NT2/D1 (cell line): Measurements from ENCODE around the gene FLII.

Experiments used
- DNase-seq: peaks from one replicate; pipeline ENCODE4 v3.0.0-alpha.2; 2011; ENCODE audit warnings: low read depth, low spot score
- H3K27me3 ChIP-seq: 2 replicates; pipeline ENCODE4 v1.6.0; 2011; ENCODE audit warnings: mild to moderate bottlenecking; ENCODE audit not compliant: insufficient read length, insufficient read depth
- H3K36me3 ChIP-seq: 2 replicates; pipeline ENCODE4 v1.6.1; 2011; ENCODE audit warnings: mild to moderate bottlenecking, low read length, mixed read lengths; ENCODE audit not compliant: insufficient read depth, insufficient read length
- H3K4me1 ChIP-seq: 2 replicates; pipeline ENCODE4 v1.5.1; 2011; ENCODE audit not compliant: insufficient read depth, insufficient read length
- H3K4me3 ChIP-seq: 2 replicates; pipeline ENCODE4 v1.5.1; 2011; ENCODE audit warnings: low read depth; ENCODE audit not compliant: insufficient read length
- H3K9ac ChIP-seq: 2 replicates; pipeline ENCODE4 v1.6.0; 2011; ENCODE audit warnings: low read depth; ENCODE audit not compliant: insufficient read length
- H3K9me3 ChIP-seq: 2 replicates; pipeline ENCODE4 v1.5.1; 2011; ENCODE audit warnings: mild to moderate bottlenecking, low read length; ENCODE audit not compliant: insufficient read depth
- SUZ12 ChIP-seq: IDR thresholded peaks from 2 replicates; pipeline ENCODE4 v1.6.1; 2011; ENCODE audit not compliant: insufficient read length, insufficient read depth; ENCODE audit errors: extremely low read depth
- YY1 ChIP-seq: IDR thresholded peaks from 2 replicates; pipeline ENCODE4 v1.6.1; 2011; ENCODE audit not compliant: insufficient read length, insufficient read depth
- ZNF274 ChIP-seq: IDR thresholded peaks from 2 replicates; pipeline ENCODE4 v1.6.1; 2011; ENCODE audit warnings: mild to moderate bottlenecking, low read depth, low read length

FLII gene

DNA sequence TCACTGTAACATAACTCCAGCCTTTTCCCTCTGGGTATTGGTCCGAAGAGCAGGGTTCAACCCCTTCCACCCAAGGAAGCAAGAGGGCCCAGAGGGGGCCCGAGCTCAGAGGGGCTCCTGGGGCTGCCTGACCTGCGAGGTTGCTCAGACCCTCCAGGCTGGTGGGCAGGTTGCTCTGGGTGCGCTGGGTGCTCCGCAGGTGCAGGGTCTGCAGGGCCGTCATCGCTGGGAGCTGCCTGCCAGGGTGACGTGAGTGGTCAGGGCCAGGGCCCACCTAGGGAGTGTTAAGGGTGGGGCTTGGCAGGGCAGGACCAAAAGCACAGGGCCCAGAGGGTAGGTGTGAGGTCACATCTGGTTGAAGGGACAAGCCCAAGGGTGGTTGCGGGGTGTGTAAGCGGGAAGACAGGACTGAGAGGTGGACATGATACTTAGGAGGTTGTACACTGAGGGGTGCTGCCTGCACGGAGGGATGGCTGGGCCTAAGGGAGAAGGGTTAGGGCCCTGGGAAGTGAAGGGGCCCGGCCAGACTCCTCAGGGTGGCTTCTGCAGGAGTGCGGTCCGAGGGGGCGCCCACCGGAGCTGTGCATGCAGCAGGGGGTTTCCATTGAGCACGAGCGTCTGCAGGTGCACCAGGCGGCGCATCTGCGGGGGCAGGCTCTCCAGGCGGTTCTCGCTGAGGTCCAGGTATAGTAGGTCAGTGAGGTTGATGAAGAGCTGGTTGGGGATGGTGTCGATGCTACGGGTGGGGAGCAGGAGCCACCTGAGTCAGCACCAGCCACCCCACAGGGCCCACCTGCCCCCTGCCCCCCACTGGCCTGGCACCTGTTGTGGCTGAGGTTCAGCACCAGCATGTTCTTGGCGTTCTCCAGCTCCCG is 4.4 kb downstream of the FLII start:
- Histone ChIP-seq H3K36me3 (peaks cover 70% of the 10 kb centered on the region), H3K4me1 (no peaks in the 10 kb centered on the region), H3K27me3 (no peaks in the 10 kb centered on the region), H3K4me3 (no peak overlapping the region), H3K9ac (no peak overlapping the region), H3K9me3 (no peaks in the 10 kb centered on the region)
- TF ChIP-seq ZNF274 (no peak), YY1 (no peak), SUZ12 (no peak)
- no peak for DNase-seq

DNA sequence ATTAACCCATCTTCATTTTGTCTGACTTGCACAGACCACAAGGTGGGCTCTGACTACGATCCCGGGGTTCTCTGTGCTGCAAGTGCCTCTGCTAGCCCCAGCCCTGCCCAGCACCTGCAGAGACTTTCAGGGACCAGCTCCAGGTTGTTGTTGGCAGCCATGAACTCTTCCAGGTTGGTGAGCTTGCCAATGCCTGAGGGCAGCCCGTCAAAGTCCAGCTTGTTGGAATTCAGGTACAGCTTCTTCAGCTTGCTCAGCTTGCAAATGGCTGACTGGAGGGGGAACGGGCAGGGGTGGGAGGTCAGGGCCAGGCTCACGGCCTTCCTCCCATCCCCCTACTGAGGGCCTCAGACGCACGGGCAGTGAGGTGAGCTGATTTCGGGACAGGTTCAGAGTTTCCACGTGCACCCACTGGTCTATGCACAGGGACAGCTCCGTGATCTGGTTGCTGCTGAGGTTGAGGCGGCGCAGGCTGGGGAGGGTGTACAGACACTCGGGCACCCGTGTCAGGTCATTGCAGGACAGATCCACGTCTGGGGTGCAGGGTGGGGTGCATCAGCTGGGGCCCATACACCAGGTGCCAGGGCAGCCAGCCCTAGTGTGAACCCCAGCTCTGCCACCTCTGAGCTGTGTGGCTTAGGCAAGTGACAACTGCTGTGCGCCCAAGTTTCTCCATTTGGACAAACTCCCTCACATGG is 5.2 kb downstream of the FLII start:
- Histone ChIP-seq H3K36me3 (peaks cover 79% of the 10 kb centered on the region), H3K9ac (no peak overlapping the region), H3K4me3 (no peak overlapping the region), H3K4me1 (no peaks in the 10 kb centered on the region), H3K9me3 (no peaks in the 10 kb centered on the region), H3K27me3 (no peaks in the 10 kb centered on the region)
- TF ChIP-seq YY1, result no peak
- TF ChIP-seq ZNF274, result no peak
- TF ChIP-seq SUZ12, result no peak
- no peak for DNase-seq

DNA sequence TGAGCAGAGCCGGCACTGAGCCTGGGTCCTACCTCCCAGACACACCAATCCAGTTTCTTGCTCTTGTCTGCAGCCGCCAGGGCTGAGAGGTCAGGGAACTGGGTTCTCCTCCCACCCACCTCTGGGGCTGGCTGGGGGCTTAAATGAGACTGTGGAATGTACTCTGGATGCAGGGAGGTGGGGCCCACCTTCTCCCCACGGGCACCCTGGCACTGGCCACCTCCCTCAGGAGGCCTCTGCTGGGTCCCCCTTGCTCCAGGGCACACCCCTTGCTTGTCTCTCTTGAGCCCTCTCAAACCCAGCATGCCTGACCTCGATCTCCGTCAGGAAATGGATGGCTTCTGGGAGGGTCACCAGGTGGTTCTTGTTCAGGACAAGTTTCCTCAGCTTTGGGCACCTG is 6.4 kb downstream of the FLII start:
- Histone ChIP-seq H3K27me3 (no peaks in the 10 kb centered on the region), H3K9ac (no peak overlapping the region), H3K4me1 (no peaks in the 10 kb centered on the region), H3K9me3 (no peaks in the 10 kb centered on the region), H3K36me3 (peaks cover 90% of the 10 kb centered on the region), H3K4me3 (no peak overlapping the region)
- DNase-seq, result no peak
- TF ChIP-seq YY1 (no peak), ZNF274 (no peak), SUZ12 (no peak)

DNA sequence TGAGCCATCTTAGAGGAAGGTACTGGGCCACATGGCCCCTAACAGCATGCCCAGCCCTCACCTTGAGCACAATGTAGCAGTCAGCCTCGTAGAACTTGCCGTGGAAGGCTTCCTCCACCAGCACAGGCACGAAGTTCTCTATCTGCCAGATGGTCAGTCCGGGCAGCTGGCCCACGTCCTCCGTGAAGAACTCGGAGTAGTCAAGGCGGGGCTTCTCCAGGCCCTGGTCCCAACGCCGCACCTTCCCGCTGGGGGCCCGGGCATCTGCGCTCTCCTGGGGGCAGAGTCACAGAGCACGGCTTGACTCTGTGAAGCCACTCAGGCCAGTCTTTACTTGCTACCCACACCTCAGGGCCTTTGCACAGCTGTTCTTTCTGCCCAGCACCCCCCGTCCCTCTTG is 7.3 kb downstream of the FLII start:
- TF ChIP-seq YY1 (no peak), ZNF274 (no peak), SUZ12 (no peak)
- Histone ChIP-seq H3K4me3 (no peak overlapping the region), H3K36me3 (peaks cover 88% of the 10 kb centered on the region), H3K9ac (no peak overlapping the region), H3K4me1 (peaks cover 2% of the 10 kb centered on the region), H3K9me3 (no peaks in the 10 kb centered on the region), H3K27me3 (no peaks in the 10 kb centered on the region)
- no peak for DNase-seq

- TF ChIP-seq ZNF274, result no peak
- no peak for TF ChIP-seq YY1
- no peak for TF ChIP-seq SUZ12
- H3K9ac ChIP-seq, result no peak overlapping the region
- H3K4me3 ChIP-seq, result no peak overlapping the region
- H3K9me3 ChIP-seq, result no peaks in the 10 kb centered on the region
- H3K4me1 ChIP-seq, result peaks cover 2% of the 10 kb centered on the region
- no peak for DNase-seq
- H3K27me3 ChIP-seq, result no peaks in the 10 kb centered on the region
- H3K36me3 ChIP-seq, result peaks cover 88% of the 10 kb centered on the region
Observed at GRCh38 chr17:18250708-18251107, 7.8 kb downstream of the FLII start.

DNA sequence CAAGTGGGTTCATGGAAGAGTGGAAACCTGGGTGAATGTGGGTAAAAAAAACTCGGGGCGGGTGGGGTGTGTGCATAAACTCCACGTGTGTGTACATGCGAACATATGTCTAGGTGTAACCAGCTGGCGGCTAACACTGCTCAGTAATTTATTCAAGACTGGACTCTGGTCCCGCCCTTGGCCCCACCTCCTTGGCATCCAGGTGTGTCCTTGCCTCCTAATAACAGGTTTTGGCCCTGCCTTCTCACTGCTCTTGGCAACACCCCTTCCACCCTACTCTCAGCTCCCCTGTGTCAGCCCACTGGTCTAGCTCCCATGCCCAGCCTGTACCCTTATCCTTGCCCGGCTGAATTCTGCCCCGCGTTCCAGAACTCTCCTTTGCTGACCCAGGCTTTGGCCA is 8.3 kb downstream of the FLII start:
- no peak overlapping the region for H3K9ac ChIP-seq
- no peaks in the 10 kb centered on the region for H3K27me3 ChIP-seq
- no peak for DNase-seq
- H3K4me3 ChIP-seq, result no peak overlapping the region
- no peak for TF ChIP-seq ZNF274
- TF ChIP-seq SUZ12, result no peak
- no peak for TF ChIP-seq YY1
- no peaks in the 10 kb centered on the region for H3K9me3 ChIP-seq
- H3K4me1 ChIP-seq, result peaks cover 2% of the 10 kb centered on the region
- peaks cover 88% of the 10 kb centered on the region for H3K36me3 ChIP-seq

GRCh38 chr17:18248811-18249210 is 9.7 kb downstream of the FLII start:
- Histone ChIP-seq H3K9me3 (no peaks in the 10 kb centered on the region), H3K4me1 (peaks cover 2% of the 10 kb centered on the region), H3K4me3 (no peak overlapping the region), H3K27me3 (no peaks in the 10 kb centered on the region), H3K9ac (no peak overlapping the region), H3K36me3 (peaks cover 82% of the 10 kb centered on the region)
- no peak for TF ChIP-seq ZNF274
- TF ChIP-seq SUZ12, result no peak
- TF ChIP-seq YY1, result no peak
- DNase-seq, result no peak
